CD4-positive, alpha-beta T cell (primary cell): Measurements from ENCODE around the gene CDC37. TPM values are rescaled to one million over a fixed set of nuclear protein-coding genes. Genes with fewer than 3 reads are reported as not detected.

Experiments used
- ATAC-seq: fragments of 200-7000 bp; cut with Tn5 transposase; one replicate; pipeline ENCODE4 v1.10.0; 2022; ENCODE audit warnings: mild to moderate bottlenecking; ENCODE audit not compliant: poor library complexity
- CTCF ChIA-PET: fragments of 350-600 bp; sonication (Branson Sonifier 250); formaldehyde crosslinking; loops from one replicate; lab custom pipeline; 2021; ENCODE audit warnings: antibody characterized with exemption, inconsistent platforms; lab: Charles Lee
- POLR2A ChIA-PET: fragments of 350-600 bp; sonication (Branson Sonifier 250); formaldehyde crosslinking; loops from one replicate; lab custom pipeline; 2021; ENCODE audit warnings: antibody characterized with exemption, inconsistent platforms; lab: Charles Lee
- DNase-seq, 14 experiments: peaks; one replicate each; pipeline ENCODE4 v3.0.0-alpha.2; 2013 to 2020; ENCODE audit warnings: mixed read lengths in 2 of 14
- H3K27ac ChIP-seq, 2 donors: one replicate each; pipeline versions ENCODE4 v1.5.1 to v1.7.0; 2013; ENCODE audit warnings: low read length in 2 of 2, low read depth in 1 of 2, mild to moderate bottlenecking in 1 of 2
- H3K27me3 ChIP-seq, 2 experiments: 1 replicate in 1 of 2; 2 replicates in 1 of 2; pipeline versions ENCODE4 v1.6.1 to v1.7.0; 2013; ENCODE audit warnings: low read length in 2 of 2, control low read depth in 1 of 2, mild to moderate bottlenecking in 1 of 2, moderate library complexity in 1 of 2; ENCODE audit not compliant: insufficient read depth in 2 of 2, control insufficient read depth in 1 of 2
- H3K36me3 ChIP-seq: one replicate; pipeline ENCODE4 v1.6.1; 2013; ENCODE audit warnings: low read length, control low read depth; ENCODE audit not compliant: insufficient read depth
- H3K4me1 ChIP-seq: one replicate; pipeline ENCODE4 v1.6.1; 2013; ENCODE audit warnings: low read length, control low read depth; ENCODE audit not compliant: insufficient read depth
- H3K4me3 ChIP-seq: one replicate; pipeline ENCODE4 v1.5.1; 2013; ENCODE audit warnings: mild to moderate bottlenecking, low read length, moderate library complexity
- H3K9me3 ChIP-seq, 2 experiments: 1 replicate in 1 of 2; 2 replicates in 1 of 2; pipeline versions ENCODE4 v1.6.1 to v1.7.0; 2013; ENCODE audit warnings: low read length in 2 of 2, mild to moderate bottlenecking in 2 of 2, control low read depth in 1 of 2, moderate library complexity in 1 of 2; ENCODE audit not compliant: control insufficient read depth in 1 of 2, insufficient read depth in 1 of 2
- H3K27ac Mint-ChIP-seq: one replicate; pipeline ENCODE4 v1.8.0; 2020; ENCODE audit warnings: mixed read lengths
- H3K27me3 Mint-ChIP-seq: one replicate; pipeline ENCODE4 v1.8.0; 2021; ENCODE audit warnings: mixed read lengths
- H3K36me3 Mint-ChIP-seq: one replicate; pipeline ENCODE4 v1.8.0; 2021; ENCODE audit warnings: low read depth, mixed read lengths
- H3K4me1 Mint-ChIP-seq: one replicate; pipeline ENCODE4 v1.8.0; 2021; ENCODE audit warnings: low read depth, mixed read lengths
- H3K4me3 Mint-ChIP-seq: one replicate; pipeline ENCODE4 v1.8.0; 2020; ENCODE audit warnings: mild to moderate bottlenecking, mixed read lengths
- H3K9me3 Mint-ChIP-seq: one replicate; pipeline ENCODE4 v1.8.0; 2020; ENCODE audit warnings: mixed read lengths
- intact Hi-C, 2 experiments: fragments of 100-400 bp; cut with DNase I in 1 of 2; cut with micrococcal nuclease in 1 of 2; formaldehyde crosslinking; loops; one replicate each; pipeline versions ENCODE4 v1.15.1 to v1.9.0; 2023 to 2025; cut with DNase I, micrococcal nuclease
- total RNA-seq, 174 experiments: library from RNA in 2 of 174; stranded (reverse) in 2 of 174; gene quantifications; one replicate each; pipeline ENCODE4 v1.2.3 and lab custom pipeline; 2021 to 2026
- TF ChIP-seq, protein P1 (sequence below): fragments of 200-600 bp; IDR thresholded peaks from one replicate; pipeline ENCODE4 v1.8.0; 2022; ENCODE audit warnings: antibody characterized with exemption, mild to moderate bottlenecking

The CDC37 gene
- total RNA-seq, 2 experiments from 2014 or later = 162 to 164 TPM

GRCh38 chr19:10408511-10409283 lies 5.4 kb upstream of the CDC37 start:
- intact Hi-C loops = loop anchor here in 1 of 2 experiments (5.0 to 10.0 kb wide), 3 partner anchors 69 to 574 kb away; partner anchors contain the start of genes ANGPTL6, PIN1 and PPAN
- Histone ChIP-seq H3K36me3 (no peaks in the 10 kb centered on the region), H3K4me3 (peak overlapping the region; percentile 26), H3K4me1 (peaks cover 80% of the 10 kb centered on the region), H3K27me3 (no peaks in the 10 kb centered on the region), H3K9me3 (no peaks in the 10 kb centered on the region), H3K27ac (peak overlapping the region; percentile 36 to 37)
- peaks cover 1% of the 10 kb centered on the region for H3K27me3 Mint-ChIP-seq
- CTCF ChIA-PET = interaction anchor here (8.2 kb wide), 1 partner anchor 7 kb away, joined by 129 read pairs; no protein-coding TSS in a partner anchor
- peak overlapping the region; percentile 85 for H3K27ac Mint-ChIP-seq
- H3K4me3 Mint-ChIP-seq = peak overlapping the region; percentile 76
- no peaks in the 10 kb centered on the region for H3K9me3 Mint-ChIP-seq
- H3K4me1 Mint-ChIP-seq = peaks cover 61% of the 10 kb centered on the region
- H3K36me3 Mint-ChIP-seq = peaks cover 8% of the 10 kb centered on the region
- POLR2A ChIA-PET = interaction anchor here (0.7 kb wide), 1 partner anchor 20 kb away, joined by 3 read pairs; no protein-coding TSS in a partner anchor
- DNase-seq = peak in 7 of 14 experiments; percentile 38 to 89 (median 67)
- ATAC-seq = peak; percentile 42
- TF ChIP-seq, protein P1, sequence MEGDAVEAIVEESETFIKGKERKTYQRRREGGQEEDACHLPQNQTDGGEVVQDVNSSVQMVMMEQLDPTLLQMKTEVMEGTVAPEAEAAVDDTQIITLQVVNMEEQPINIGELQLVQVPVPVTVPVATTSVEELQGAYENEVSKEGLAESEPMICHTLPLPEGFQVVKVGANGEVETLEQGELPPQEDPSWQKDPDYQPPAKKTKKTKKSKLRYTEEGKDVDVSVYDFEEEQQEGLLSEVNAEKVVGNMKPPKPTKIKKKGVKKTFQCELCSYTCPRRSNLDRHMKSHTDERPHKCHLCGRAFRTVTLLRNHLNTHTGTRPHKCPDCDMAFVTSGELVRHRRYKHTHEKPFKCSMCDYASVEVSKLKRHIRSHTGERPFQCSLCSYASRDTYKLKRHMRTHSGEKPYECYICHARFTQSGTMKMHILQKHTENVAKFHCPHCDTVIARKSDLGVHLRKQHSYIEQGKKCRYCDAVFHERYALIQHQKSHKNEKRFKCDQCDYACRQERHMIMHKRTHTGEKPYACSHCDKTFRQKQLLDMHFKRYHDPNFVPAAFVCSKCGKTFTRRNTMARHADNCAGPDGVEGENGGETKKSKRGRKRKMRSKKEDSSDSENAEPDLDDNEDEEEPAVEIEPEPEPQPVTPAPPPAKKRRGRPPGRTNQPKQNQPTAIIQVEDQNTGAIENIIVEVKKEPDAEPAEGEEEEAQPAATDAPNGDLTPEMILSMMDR = no peak

DNA sequence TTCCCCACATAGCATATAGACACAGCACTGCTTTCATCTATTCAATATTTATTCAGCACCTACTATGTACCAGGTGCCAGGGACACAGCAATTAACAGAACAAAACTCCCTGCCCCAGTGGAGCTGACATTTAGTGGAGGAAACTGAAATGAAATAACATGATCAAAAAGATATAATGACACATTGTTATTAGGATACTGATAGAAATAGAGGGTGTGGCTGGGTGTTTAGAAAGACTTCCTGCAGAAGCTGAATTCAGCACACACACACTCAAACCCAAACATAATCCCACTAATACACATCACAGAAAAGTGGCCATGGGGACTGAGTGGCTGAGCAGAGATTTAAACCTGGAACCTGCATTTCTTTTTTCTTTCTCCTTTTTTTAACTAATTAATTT lies 3.8 kb upstream of the CDC37 start:
- no peak overlapping the region for H3K4me3 ChIP-seq
- Mint-ChIP-seq H3K36me3 (peaks cover 23% of the 10 kb centered on the region), H3K27me3 (peaks cover 3% of the 10 kb centered on the region), H3K27ac (peak overlapping the region; percentile 85), H3K4me3 (peak overlapping the region; percentile 54), H3K4me1 (peaks cover 72% of the 10 kb centered on the region), H3K9me3 (no peaks in the 10 kb centered on the region)
- H3K27me3 ChIP-seq = no peaks in the 10 kb centered on the region
- no peak for ATAC-seq
- peaks cover 82% of the 10 kb centered on the region for H3K4me1 ChIP-seq
- no peaks in the 10 kb centered on the region for H3K36me3 ChIP-seq
- no peaks in the 10 kb centered on the region for H3K9me3 ChIP-seq
- POLR2A ChIA-PET = interaction anchor here (1.1 to 2.0 kb wide), 4 partner anchors 9 to 136 kb away, joined by 3 to 10 read pairs (median 3); partner anchors contain the start of gene ICAM1
- intact Hi-C loops = loop anchor here in 1 of 2 experiments (5.0 to 10.0 kb wide), 3 partner anchors 70 to 572 kb away; partner anchors contain the start of genes ANGPTL6, PIN1 and PPAN
- peak overlapping the region in 1 of 2 donors; percentile 53 for H3K27ac ChIP-seq
- TF ChIP-seq, protein P1 = no peak
- CTCF ChIA-PET = interaction anchor here (0.8 to 8.2 kb wide), 5 partner anchors 8 to 29 kb away, joined by 4 to 129 read pairs (median 4); no protein-coding TSS in a partner anchor
- DNase-seq = peak in 1 of 14 experiments; percentile 60

- DNase-seq (no peak), ATAC-seq (no peak)
- ChIA-PET CTCF (interaction anchor here (0.6 to 8.2 kb wide), 11 partner anchors 9 to 293 kb away, joined by 3 to 129 read pairs (median 4); no protein-coding TSS in a partner anchor), POLR2A (interaction anchor here (0.6 to 4.7 kb wide), 5 partner anchors 10 to 302 kb away, joined by 4 to 27 read pairs (median 10); partner anchors contain the start of gene PDE4A)
- intact Hi-C loops = loop anchor here in 1 of 2 experiments (5.0 to 10.0 kb wide), 3 partner anchors 71 to 571 kb away; partner anchors contain the start of genes ANGPTL6, PIN1 and PPAN
- H3K36me3 ChIP-seq = no peaks in the 10 kb centered on the region
- Mint-ChIP-seq H3K36me3 (peaks cover 26% of the 10 kb centered on the region), H3K9me3 (no peaks in the 10 kb centered on the region), H3K27me3 (peaks cover 3% of the 10 kb centered on the region), H3K4me1 (peaks cover 80% of the 10 kb centered on the region), H3K4me3 (peak overlapping the region; percentile 87), H3K27ac (peak overlapping the region; percentile 85)
- TF ChIP-seq, protein P1 = no peak
- H3K27me3 ChIP-seq = no peaks in the 10 kb centered on the region
- no peaks in the 10 kb centered on the region for H3K9me3 ChIP-seq
- peaks cover 82% of the 10 kb centered on the region for H3K4me1 ChIP-seq
- no peak overlapping the region for H3K4me3 ChIP-seq
- H3K27ac ChIP-seq = no peak overlapping the region
These were observed 2.8 kb upstream of the CDC37 start for GRCh38 chr19:10406191-10406590.
